Inflammatory macrophage (primary cell): ENCODE results near the gene KAZN.

Experiments
- DNase-seq, 2 donors: peaks; one replicate each; pipeline ENCODE4 v3.0.0-alpha.2; 2020 to 2022

KAZN gene

GRCh38 chr1:14679027-14679688 is 80.7 kb downstream of the KAZN start:
- DNase-seq: no peak

DNA sequence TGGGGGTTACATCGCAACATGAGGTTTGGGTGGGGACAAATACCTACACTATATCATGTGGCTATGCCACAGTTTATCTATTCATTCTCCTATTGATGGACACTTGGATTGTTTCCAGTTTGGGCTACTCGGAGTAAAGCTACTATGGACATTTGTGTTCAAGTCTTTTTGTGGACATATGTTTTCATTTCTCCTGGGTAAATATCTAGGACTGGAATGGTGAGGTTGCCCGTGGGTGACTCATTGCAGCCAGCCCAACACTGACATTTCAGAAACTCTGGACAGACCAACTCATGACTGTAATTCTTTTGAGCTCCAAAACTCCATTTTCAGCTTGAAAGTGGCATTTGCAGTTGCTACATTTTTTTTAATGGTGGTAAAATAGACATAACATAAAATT is 82.7 kb downstream of the KAZN start:
- DNase-seq: no peak

GRCh38 chr1:14682941-14683621 is 84.6 kb downstream of the KAZN start:
- DNase-seq: no peak

DNA sequence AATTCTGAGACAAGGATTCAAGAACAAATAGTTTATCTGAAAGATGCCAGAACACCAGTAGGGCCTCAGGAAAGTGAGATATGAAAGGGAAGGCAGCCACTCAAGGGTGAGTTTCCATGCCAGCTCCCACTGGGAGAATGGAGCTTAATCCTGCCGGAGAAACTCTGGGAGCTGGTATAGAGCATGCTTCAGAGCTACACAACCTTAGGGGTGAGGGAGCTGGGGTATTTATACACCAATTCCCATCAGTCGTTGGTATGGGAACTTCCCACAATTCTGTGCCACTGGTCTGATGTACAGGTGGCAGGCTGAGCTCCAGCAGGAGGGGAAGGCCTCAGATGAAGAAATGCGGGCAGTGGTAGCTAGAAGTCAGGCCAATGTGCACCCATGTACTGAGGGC is 86.6 kb downstream of the KAZN start:
- no peak for DNase-seq

- no peak for DNase-seq
These were observed 88.2 kb downstream of the KAZN start for GRCh38 chr1:14686701-14687100.

GRCh38 chr1:14687147-14687546 is 88.7 kb downstream of the KAZN start:
- no peak for DNase-seq

DNA sequence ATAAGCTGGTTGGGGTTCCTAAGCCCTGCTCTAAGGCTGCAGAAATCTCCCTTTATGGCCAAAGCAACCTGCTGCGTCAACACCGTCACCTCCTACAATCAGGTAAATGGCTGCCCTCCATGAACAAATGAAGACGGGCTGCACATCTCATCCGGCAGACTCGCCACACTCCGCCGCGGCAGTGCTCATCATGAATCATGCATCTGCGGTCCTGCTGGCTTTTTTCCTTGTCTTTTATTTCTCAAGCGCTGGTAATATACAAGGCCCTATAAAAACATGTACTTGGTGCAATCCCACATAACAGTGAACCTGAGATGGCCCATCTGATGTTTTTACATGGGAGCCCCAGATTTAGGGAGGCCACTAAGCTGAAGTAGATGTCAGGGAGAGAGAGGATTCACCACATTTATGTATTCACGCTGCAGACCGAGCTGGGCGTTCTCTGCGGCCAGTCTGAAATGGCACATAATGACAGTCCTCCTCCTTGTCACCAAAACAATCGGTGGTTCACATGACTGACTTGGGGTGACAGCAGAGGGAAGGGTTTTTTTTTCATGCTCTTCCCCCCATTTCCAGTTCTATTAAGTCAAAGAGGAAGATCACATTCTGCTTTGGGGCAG is 91.6 kb downstream of the KAZN start:
- no peak for DNase-seq

- DNase-seq: no peak
These were observed 95.5 kb downstream of the KAZN start for GRCh38 chr1:14693949-14694348.

DNA sequence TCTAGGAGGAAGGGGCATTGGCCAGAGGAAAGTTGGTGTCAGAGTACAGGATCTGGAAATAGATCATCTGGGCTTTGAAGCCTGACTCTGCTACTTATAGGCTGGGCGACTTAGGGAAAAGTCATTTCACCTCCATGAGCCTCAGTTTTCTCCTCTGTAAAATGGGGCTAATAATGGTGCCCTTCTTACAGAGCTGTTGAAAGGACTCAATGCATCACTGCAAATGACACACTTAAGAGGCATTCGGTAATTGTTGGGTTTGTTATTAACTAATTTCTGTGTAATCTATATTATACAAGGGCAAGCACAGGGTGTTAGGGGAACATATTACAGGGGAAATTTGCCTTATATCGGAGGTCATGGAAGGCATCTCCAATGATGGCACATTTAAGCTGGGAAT is 96.1 kb downstream of the KAZN start:
- DNase-seq: no peak

GRCh38 chr1:14696761-14697160 is 98.3 kb downstream of the KAZN start:
- DNase-seq: no peak

DNA sequence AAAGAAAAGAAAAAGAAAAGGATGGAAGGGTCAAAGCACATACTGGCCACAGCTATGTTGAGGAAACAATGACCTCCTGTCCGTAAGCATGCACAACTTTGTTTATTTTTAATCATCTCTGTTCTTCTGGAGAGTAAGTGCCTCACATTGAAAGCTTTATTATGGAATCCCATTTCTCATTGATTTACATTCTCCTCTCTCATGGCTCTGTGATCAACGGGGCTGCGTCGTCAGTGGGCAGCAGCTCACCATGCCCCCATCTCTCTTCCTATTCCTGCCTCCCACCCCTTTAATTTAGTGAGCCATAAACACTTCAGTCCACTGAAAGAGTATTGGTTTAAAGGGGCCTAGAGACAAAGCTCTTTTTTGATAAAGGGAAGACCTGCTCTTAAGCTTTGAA is 98.9 kb downstream of the KAZN start:
- no peak for DNase-seq

DNA sequence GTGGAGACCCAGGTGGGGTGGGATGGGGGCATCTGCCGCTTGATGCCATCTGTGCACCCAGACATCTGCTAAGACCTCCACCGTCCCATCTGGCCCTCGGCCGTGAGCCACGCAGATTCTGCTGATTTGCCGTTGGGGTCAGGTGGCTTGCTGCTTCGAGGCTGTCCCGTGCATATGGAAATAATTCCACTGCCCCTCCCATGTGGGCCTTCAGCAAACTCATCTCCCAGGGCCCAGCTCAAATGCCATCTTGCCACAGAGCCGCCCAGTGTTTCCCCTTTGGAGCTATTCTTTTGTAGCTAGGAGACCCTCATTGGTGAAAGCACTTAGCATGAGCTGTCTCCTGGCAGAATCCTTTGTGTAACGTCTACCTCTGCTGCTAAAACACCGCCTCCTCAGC is 99.8 kb downstream of the KAZN start:
- DNase-seq: no peak

GRCh38 chr1:14699620-14700019 is 101.1 kb downstream of the KAZN start:
- DNase-seq: no peak

GRCh38 chr1:14704846-14705245 is 106.4 kb downstream of the KAZN start:
- no peak for DNase-seq

DNA sequence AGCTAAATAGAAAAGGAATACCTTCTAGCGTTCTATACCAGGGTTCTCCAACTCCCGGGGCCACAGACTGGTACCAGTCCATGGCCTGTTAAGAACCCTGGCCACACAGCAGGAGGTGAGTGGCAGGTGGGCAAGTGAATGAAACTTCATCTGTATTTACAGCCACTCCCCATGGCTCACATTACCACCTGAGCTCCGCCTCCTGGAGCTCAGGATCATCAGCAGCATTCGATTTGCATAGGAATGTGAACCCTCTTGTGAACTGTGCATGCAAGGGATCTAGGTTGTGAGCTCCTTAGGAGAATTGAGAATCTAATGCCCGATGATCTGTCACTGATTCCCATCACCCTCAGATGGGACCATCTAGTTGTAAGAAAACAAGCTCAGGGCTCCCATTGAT is 107.3 kb downstream of the KAZN start:
- no peak for DNase-seq

GRCh38 chr1:14706631-14707030 is 108.1 kb downstream of the KAZN start:
- no peak for DNase-seq

- DNase-seq: no peak
These were observed 109.3 kb downstream of the KAZN start for GRCh38 chr1:14707531-14708445.

DNA sequence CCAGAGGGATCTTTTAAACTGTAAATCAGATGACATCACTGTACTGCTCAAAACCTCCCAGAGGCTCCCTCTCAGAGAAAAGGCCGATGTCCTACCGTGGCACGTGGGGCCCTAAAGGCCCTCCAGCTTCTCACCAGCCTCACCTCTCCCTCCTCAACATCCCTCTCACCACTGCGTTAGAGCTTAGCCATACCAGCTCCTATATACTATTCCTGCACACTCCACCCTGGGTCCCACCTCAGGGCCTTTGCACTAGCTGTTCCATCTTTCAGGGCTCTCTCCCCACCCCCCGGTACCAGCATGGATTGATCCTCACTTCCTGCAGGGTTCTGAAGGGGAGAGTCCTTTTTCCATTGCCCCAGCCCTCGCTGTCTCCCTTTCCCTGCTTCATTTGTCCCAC is 111.8 kb downstream of the KAZN start:
- DNase-seq: no peak

DNA sequence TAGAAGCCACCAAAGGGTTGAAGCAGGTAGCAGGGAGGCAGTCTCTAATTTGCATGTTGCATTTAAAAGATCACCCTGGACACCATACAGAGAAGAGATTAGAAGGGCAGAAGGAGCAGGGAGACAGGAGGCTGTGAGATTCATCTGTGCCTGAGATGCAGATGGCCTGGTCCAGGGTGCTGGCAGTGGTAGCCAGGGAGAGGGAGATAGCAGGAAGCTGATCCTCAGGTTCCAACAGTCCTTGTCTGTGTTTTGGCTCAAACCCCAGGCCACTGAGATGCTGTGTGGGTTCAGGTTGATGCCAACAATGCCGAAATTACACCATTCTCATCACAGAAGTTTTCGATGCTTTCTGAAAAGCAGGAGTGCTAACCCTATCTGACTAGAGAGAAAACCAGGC is 113.7 kb downstream of the KAZN start:
- DNase-seq: no peak

- no peak for DNase-seq
These were observed 114.6 kb downstream of the KAZN start for GRCh38 chr1:14713077-14713476.

DNA sequence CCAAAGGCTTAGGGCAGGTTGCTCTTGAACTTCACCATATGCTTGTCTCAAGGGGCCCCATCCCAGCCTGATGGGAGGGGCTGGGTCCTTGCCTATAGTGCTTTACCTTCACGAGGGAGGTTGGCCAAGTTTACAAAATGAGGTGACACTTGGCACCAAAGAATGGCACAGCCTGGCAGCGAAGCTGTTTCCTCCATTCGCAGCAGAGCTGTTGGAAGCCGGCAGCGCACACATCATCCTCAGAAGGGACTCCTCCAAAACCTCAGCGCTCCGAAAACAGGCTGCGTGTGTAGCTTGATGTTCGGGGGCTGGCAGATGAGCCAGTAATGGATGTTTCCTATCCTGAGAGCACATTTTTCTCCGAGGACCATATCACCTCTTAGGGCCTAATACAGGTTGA is 116.8 kb downstream of the KAZN start:
- no peak for DNase-seq

DNA sequence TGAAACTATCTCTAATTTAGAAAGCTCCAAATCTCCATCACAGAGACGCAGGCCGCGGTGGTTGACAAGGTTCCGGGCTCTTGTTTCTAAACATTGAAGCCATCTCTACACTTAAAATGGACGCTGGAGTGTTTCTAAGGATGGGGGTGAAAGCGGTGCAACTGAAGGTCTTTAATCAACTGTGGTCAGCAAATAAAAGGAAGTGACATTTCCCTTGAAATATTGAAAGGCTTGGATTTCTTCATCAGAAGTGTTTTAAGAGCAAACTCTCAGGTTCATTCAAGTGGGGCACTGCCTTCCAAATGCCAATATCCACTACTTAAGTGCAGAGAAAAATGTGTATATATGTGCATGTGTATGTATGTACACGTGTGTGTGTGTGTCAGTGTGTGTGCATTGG is 117.3 kb downstream of the KAZN start:
- DNase-seq: no peak

DNA sequence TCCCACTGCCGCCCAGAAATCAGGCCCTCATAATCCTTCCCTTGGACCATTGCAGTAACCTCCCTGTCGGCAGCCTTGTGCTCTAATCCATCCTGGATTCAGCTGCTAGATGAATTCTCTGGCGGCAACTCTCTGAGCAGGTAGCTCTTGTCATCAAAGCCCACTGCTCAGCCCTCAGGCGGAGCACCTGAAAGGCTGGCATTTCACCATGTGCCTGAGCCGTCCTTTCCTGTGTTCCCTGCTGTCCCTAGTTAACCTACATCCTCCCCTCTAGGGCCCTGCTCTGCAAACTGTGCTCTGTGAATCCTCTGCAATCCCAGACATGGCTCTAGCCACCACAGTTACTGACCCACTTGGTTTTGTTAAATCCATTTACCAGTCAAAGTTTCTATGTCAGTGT is 118.0 kb downstream of the KAZN start:
- no peak for DNase-seq
